H1 (cell line): ENCODE data around the gene GRIP1. TPM values are rescaled to one million over a fixed set of nuclear protein-coding genes. Genes with fewer than 3 reads are reported as not detected.
A peak's percentile ranks its signal among the peaks of the same experiment; 100 is the strongest.

ENCODE experiments used
- CTCF ChIA-PET: fragments of 300-600 bp; sonication (Branson Sonifier 250); formaldehyde crosslinking; loops from one replicate; lab custom pipeline; 2021; ENCODE audit not compliant: partially characterized antibody; lab: Charles Lee
- POLR2A ChIA-PET: fragments of 300-600 bp; sonication (Branson Sonifier 250); formaldehyde crosslinking; loops from one replicate; lab custom pipeline; 2021; ENCODE audit warnings: inconsistent platforms; ENCODE audit not compliant: partially characterized antibody; lab: Charles Lee
- DNase-seq, 2 experiments: peaks; one replicate each; pipeline versions ENCODE4 v3.0.0 to v3.0.0-alpha.2; 2010 to 2022; ENCODE audit warnings: low spot score in 2 of 2, low read depth in 1 of 2, mixed read lengths in 1 of 2
- FAIRE-seq: peaks from 2 replicates; lab custom pipeline; 2011; peaks lifted over from hg19 to GRCh38; lab: Jason Lieb, UNC
- H2AFZ ChIP-seq: 2 replicates; pipeline ENCODE4 v1.8.1; 2012; ENCODE audit warnings: low read length, inconsistent platforms
- H2AK5ac ChIP-seq: 2 replicates; pipeline ENCODE4 v1.6.1; 2013; ENCODE audit warnings: low read depth, low read length
- H2BK120ac ChIP-seq: replicated peaks from 2 replicates; pipeline ENCODE3; 2013; ENCODE audit warnings: low read depth, low read length, inconsistent platforms
- H2BK12ac ChIP-seq: 2 replicates; pipeline ENCODE4 v1.6.1; 2013; ENCODE audit warnings: low read depth, low read length
- H2BK15ac ChIP-seq: 2 replicates; pipeline ENCODE4 v1.6.1; 2013; ENCODE audit warnings: low read length
- H2BK20ac ChIP-seq: 2 replicates; pipeline ENCODE4 v1.6.1; 2013; ENCODE audit warnings: low read length
- H2BK5ac ChIP-seq: 2 replicates; pipeline ENCODE4 v1.6.1; 2013; ENCODE audit warnings: low read depth, low read length
- H3K14ac ChIP-seq: 2 replicates; pipeline ENCODE4 v1.6.1; 2013; ENCODE audit warnings: inconsistent platforms; ENCODE audit not compliant: insufficient read length
- H3K18ac ChIP-seq: 2 replicates; pipeline ENCODE4 v1.6.1; 2013; ENCODE audit warnings: low read length; ENCODE audit errors: extremely low read depth
- H3K23ac ChIP-seq: 2 replicates; pipeline ENCODE4 v1.6.1; 2013; ENCODE audit warnings: inconsistent platforms; ENCODE audit not compliant: insufficient read length
- H3K23me2 ChIP-seq: 2 replicates; pipeline ENCODE4 v1.6.1; 2013; ENCODE audit warnings: low read depth, low read length
- H3K27ac ChIP-seq: 2 replicates; pipeline ENCODE4 v1.6.1; 2011; ENCODE audit warnings: low read depth, low read length, inconsistent platforms
- H3K27me3 ChIP-seq, 4 experiments: replicated peaks in 1 of 4; 1 replicate in 1 of 4; 2 replicates in 3 of 4; pipeline versions ENCODE4 v1.6.1 to v1.8.1; 2011 to 2013; ENCODE audit warnings: low read length in 3 of 4, mild to moderate bottlenecking in 3 of 4, inconsistent platforms in 2 of 4, mixed read lengths in 2 of 4, moderate library complexity in 1 of 4; ENCODE audit not compliant: control insufficient read depth in 3 of 4, insufficient read depth in 3 of 4; ENCODE audit errors: extremely low read depth in 1 of 4
- H3K36me3 ChIP-seq, 4 experiments: 2 replicates each; pipeline versions ENCODE4 v1.6.1 to v1.8.1; 2011 to 2013; ENCODE audit warnings: mild to moderate bottlenecking in 4 of 4, low read length in 3 of 4, moderate library complexity in 2 of 4, control low read depth in 1 of 4, inconsistent platforms in 1 of 4; ENCODE audit not compliant: insufficient read depth in 4 of 4, control insufficient read depth in 2 of 4
- H3K4ac ChIP-seq: replicated peaks from 2 replicates; pipeline ENCODE3; 2013; ENCODE audit warnings: low read length, low read depth, mixed read lengths, inconsistent platforms; ENCODE audit not compliant: insufficient read length
- H3K4me1 ChIP-seq, 4 experiments: replicated peaks in 1 of 4; 1 replicate in 1 of 4; 2 replicates in 3 of 4; pipeline versions ENCODE4 v1.6.1 to v1.8.1; 2011 to 2013; ENCODE audit warnings: low read length in 3 of 4, inconsistent platforms in 2 of 4, mixed read lengths in 1 of 4; ENCODE audit not compliant: insufficient read depth in 4 of 4, control insufficient read depth in 3 of 4
- H3K4me2 ChIP-seq, 2 experiments: 2 replicates each; pipeline versions ENCODE4 v1.6.1 to v1.8.1; 2011 to 2013; ENCODE audit warnings: low read depth in 2 of 2, low read length in 2 of 2, control low read depth in 1 of 2, inconsistent platforms in 1 of 2, mild to moderate bottlenecking in 1 of 2; ENCODE audit not compliant: insufficient read depth in 1 of 2
- H3K4me3 ChIP-seq, 4 experiments: fragments of 200-600, 300-600 bp in 1 of 4; sonication (generic), shearing (Covaris generic), sonication (Bioruptor Twin) in 1 of 4; 2 replicates each; pipeline versions ENCODE4 v1.5.1 to v1.8.1; 2011 to 2016; ENCODE audit warnings: low read length in 4 of 4, low read depth in 3 of 4, control low read depth in 2 of 4, inconsistent platforms in 2 of 4, mild to moderate bottlenecking in 2 of 4, mixed read lengths in 1 of 4, moderate library complexity in 1 of 4; ENCODE audit not compliant: insufficient read depth in 2 of 4; ENCODE audit errors: extremely low read depth in 1 of 4
- H3K56ac ChIP-seq: replicated peaks from 2 replicates; pipeline ENCODE3; 2013; ENCODE audit warnings: low read depth, mild to moderate bottlenecking, mixed read lengths, low read length, inconsistent platforms; ENCODE audit not compliant: insufficient read length
- H3K79me1 ChIP-seq: 2 replicates; pipeline ENCODE4 v1.6.1; 2013; ENCODE audit warnings: low read depth, low read length, control low read depth
- H3K79me2 ChIP-seq, 2 experiments: 2 replicates each; pipeline versions ENCODE4 v1.6.1 to v1.8.1; 2012 to 2013; ENCODE audit warnings: low read length in 2 of 2, mild to moderate bottlenecking in 2 of 2, inconsistent platforms in 1 of 2; ENCODE audit not compliant: insufficient read depth in 2 of 2, control insufficient read depth in 1 of 2
- H3K9ac ChIP-seq, 4 experiments: replicated peaks in 1 of 4; 1 replicate in 1 of 4; 2 replicates in 3 of 4; pipeline versions ENCODE4 v1.6.1 to v1.8.1; 2011 to 2013; ENCODE audit warnings: low read depth in 3 of 4, low read length in 3 of 4, control low read depth in 2 of 4, mild to moderate bottlenecking in 2 of 4, moderate library complexity in 2 of 4, inconsistent platforms in 1 of 4; ENCODE audit errors: extremely low read depth in 1 of 4
- H3K9me3 ChIP-seq, 2 experiments: 2 replicates each; pipeline versions ENCODE4 v1.6.1 to v1.8.1; 2012 to 2013; ENCODE audit warnings: mild to moderate bottlenecking in 2 of 2, moderate library complexity in 2 of 2, control low read depth in 1 of 2, inconsistent platforms in 1 of 2, low read depth in 1 of 2, low read length in 1 of 2, mixed read lengths in 1 of 2; ENCODE audit not compliant: insufficient read depth in 2 of 2
- H4K20me1 ChIP-seq, 2 experiments: replicated peaks in 1 of 2; 2 replicates each; pipeline versions ENCODE3 to v1.8.1; 2011 to 2013; ENCODE audit warnings: inconsistent platforms in 2 of 2, low read length in 2 of 2, mild to moderate bottlenecking in 1 of 2; ENCODE audit not compliant: insufficient read depth in 2 of 2, control insufficient read depth in 1 of 2
- H4K5ac ChIP-seq: 2 replicates; pipeline ENCODE4 v1.6.1; 2013; ENCODE audit warnings: low read length, low read depth, mixed read lengths, inconsistent platforms; ENCODE audit not compliant: insufficient read length
- H4K8ac ChIP-seq: 2 replicates; pipeline ENCODE4 v1.8.0; 2013; ENCODE audit warnings: mild to moderate bottlenecking, moderate library complexity, low read length, inconsistent platforms; ENCODE audit not compliant: insufficient read depth; ENCODE audit errors: extremely low read depth
- H4K91ac ChIP-seq: replicated peaks from 2 replicates; pipeline ENCODE3; 2013; ENCODE audit warnings: low read length, mixed read lengths, inconsistent platforms; ENCODE audit not compliant: insufficient read length
- FOSL1 ChIP-seq: IDR thresholded peaks from 2 replicates; pipeline ENCODE4 v1.6.1; 2011; ENCODE audit warnings: mild to moderate bottlenecking, low read depth, low read length, moderate library complexity; ENCODE audit not compliant: insufficient read depth
- KDM4A ChIP-seq: IDR thresholded peaks from one replicate; pipeline ENCODE4 v1.7.1; 2012; ENCODE audit warnings: low read depth, mild to moderate bottlenecking, moderate library complexity, low read length, inconsistent platforms; ENCODE audit not compliant: severe bottlenecking
- MAFK ChIP-seq: IDR thresholded peaks from 2 replicates; pipeline ENCODE4 v1.6.1; 2012; ENCODE audit warnings: low read depth, mild to moderate bottlenecking, improper control_type of control experiment, low read length
- SRF ChIP-seq: IDR thresholded peaks from 2 replicates; pipeline ENCODE4 v1.6.1; 2011; ENCODE audit warnings: mild to moderate bottlenecking, low read depth, low read length, moderate library complexity
- WGBS, 2 experiments: shearing (Covaris generic) in 1 of 2; methylation state at CpG; one replicate each; pipeline versions ENCODE4 v1.1.6 to v1.1.7; 2013 to 2015; ENCODE audit warnings: low lambda C conversion rate in 2 of 2, mixed read lengths in 2 of 2, inconsistent platforms in 1 of 2, low coverage in 1 of 2, missing lambda C conversion rate in 1 of 2; ENCODE audit not compliant: insufficient replicate concordance in 2 of 2, insufficient coverage in 1 of 2, insufficient read length in 1 of 2; ENCODE audit errors: extremely low coverage in 1 of 2, missing lambda C conversion rate in 1 of 2; 5-methylcytosine and 5-hydroxymethylcytosine counted together
- polyA plus RNA-seq, 7 experiments: library from polyadenylated mRNA; depleted of rRNA in 3 of 7; stranded (reverse) in 5 of 7; unstranded in 2 of 7; fragments of >200 nt in 5 of 7; fragments of 200-250 nt in 2 of 7; gene quantifications; 1 replicate in 5 of 7; 2 replicates in 1 of 7; 4 replicates in 1 of 7; pipeline versions ENCODE4 v1.2.1 to v1.2.3, GENCODE V29; 2011 to 2013; ENCODE audit warnings: missing spikeins in 2 of 7, mixed read lengths in 2 of 7
- total RNA-seq: library from RNA; stranded (reverse); fragmentation: NEBNext Ultra II Directional; extraction: Animal tissue kit (Norgen Biotek cat#: 25700); gene quantifications from 2 replicates; pipeline ENCODE4 v1.2.1, GENCODE V29; 2021
- TF ChIP-seq, protein P1 (sequence below): IDR thresholded peaks from 2 replicates; pipeline ENCODE4 v1.6.1; 2012; ENCODE audit warnings: inconsistent platforms

GRIP1 gene
- total and polyA plus RNA-seq, 2 of the 8 experiments (the other 6 are each of a cell fraction or from before 2014, with no cell fraction given), result 4.5 to 27.3 TPM

DNA sequence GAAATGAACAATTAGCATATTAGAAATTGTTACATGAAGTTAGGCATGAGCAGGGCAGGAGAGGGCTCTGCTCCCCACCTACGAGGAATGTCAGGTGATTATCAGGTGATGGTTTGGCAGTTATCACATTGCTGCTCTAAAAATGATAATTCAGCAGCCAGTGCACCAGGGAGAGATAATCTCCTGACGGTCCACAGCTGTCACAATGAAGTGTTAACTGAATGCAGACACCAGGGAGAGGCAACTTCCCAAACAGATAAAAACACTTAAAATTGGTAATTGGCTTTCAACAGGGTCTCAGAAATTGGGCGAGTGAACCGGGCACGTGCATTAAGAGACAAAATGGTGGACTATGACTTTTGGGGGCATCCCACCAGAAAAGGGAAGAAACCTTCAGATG is 176.0 kb downstream of the GRIP1 start:
- CTCF ChIA-PET, result no interaction called here
- H3K9ac ChIP-seq, result no peak overlapping the region

More for the DNA sequence above, 176.0 kb downstream of the GRIP1 start:
- H3K9me3 ChIP-seq, result peaks cover 0 to 5% of the 10 kb centered on the region in 2 experiments; a peak in 1 of 4 replicates
- no peaks in the 10 kb centered on the region for H4K20me1 ChIP-seq
- H2BK15ac ChIP-seq, result no peak overlapping the region
- peak overlapping the region; percentile 35; the same call in 1 of the 2 replicates for H2BK12ac ChIP-seq
- no peak overlapping the region for H2AFZ ChIP-seq
- H2BK5ac ChIP-seq, result no peak overlapping the region; the same call in 1 of the 2 replicates
- H4K91ac ChIP-seq, result no peak overlapping the region
- FAIRE-seq, result no peak
- no peak overlapping the region for H2BK120ac ChIP-seq
- 81% methylated on average over 5 of the region's 5 CpGs; no CpG with 5 or more reads in 1 of the 2 experiments for WGBS, 2 experiments
- no peak overlapping the region for H3K23ac ChIP-seq
- H3K4me1 ChIP-seq, result peaks cover 0 to 8% (median 0%) of the 10 kb centered on the region in 4 experiments; a peak in 2 of 7 replicates
- H2BK20ac ChIP-seq, result 0 out of 2 replicates have a peak overlapping the region, but pooled peaks have one; percentile 72
- H3K79me2 ChIP-seq, result no peaks in the 10 kb centered on the region
- TF ChIP-seq FOSL1, result no peak
- TF ChIP-seq MAFK, result no peak
- TF ChIP-seq KDM4A, result no peak
- no peak for TF ChIP-seq SRF
- TF ChIP-seq, protein P1, sequence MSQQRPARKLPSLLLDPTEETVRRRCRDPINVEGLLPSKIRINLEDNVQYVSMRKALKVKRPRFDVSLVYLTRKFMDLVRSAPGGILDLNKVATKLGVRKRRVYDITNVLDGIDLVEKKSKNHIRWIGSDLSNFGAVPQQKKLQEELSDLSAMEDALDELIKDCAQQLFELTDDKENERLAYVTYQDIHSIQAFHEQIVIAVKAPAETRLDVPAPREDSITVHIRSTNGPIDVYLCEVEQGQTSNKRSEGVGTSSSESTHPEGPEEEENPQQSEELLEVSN, result no peak
- H3K4ac ChIP-seq, result no peak overlapping the region
- POLR2A ChIA-PET, result no interaction called here
- H4K8ac ChIP-seq, result no peak overlapping the region
- H3K79me1 ChIP-seq, result no peaks in the 10 kb centered on the region
- no peaks in the 10 kb centered on the region for H3K36me3 ChIP-seq
- DNase-seq, result no peak
- H3K14ac ChIP-seq, result no peak overlapping the region
- H3K27ac ChIP-seq, result no peak overlapping the region
- no peaks in the 10 kb centered on the region for H3K23me2 ChIP-seq
- no peak overlapping the region for H3K56ac ChIP-seq
- H2AK5ac ChIP-seq, result no peak overlapping the region
- H3K4me3 ChIP-seq, result no peak overlapping the region; a peak in 1 of 8 replicates
- H3K4me2 ChIP-seq, result no peak overlapping the region
- no peaks in the 10 kb centered on the region for H3K27me3 ChIP-seq
- H3K18ac ChIP-seq, result no peak overlapping the region
- H4K5ac ChIP-seq, result no peak overlapping the region
